HEK293 (cell line): ENCODE data around the gene METRNL.
"Not testable (repeated sequence)": the region's sequence is repeated elsewhere in the genome, so short reads cannot be mapped to it uniquely, and the experiment has no call there.

Experiments used
- CTCF ChIA-PET: fragments of 350-600 bp; formaldehyde crosslinking; extraction: SDS; loops from one replicate; lab custom pipeline; 2021; ENCODE audit warnings: antibody characterized with exemption; lab: Yijun Ruan, JAX
- POLR2A ChIA-PET: fragments of 300-600 bp; formaldehyde crosslinking; extraction: SDS; loops from one replicate; lab custom pipeline; 2020; ENCODE audit warnings: antibody characterized with exemption, inconsistent platforms; lab: Yijun Ruan, JAX
- H3K27ac ChIP-seq: fragments of 200-500 bp; sonication (Bioruptor generic); 2 replicates; pipeline ENCODE4 v1.5.1; 2014; ENCODE audit warnings: low read depth, low read length, control low read depth, inconsistent platforms; ENCODE audit errors: extremely low read depth
- H3K36me3 ChIP-seq, 2 experiments: fragments of 200-500 bp in 1 of 2; sonication (Bioruptor generic) in 1 of 2; 1 replicate in 1 of 2; 2 replicates in 1 of 2; pipeline ENCODE4 v1.5.1; 2014 to 2017; ENCODE audit warnings: inconsistent platforms in 2 of 2, low read length in 2 of 2; ENCODE audit not compliant: control insufficient read depth in 2 of 2, insufficient read depth in 1 of 2
- H3K4me1 ChIP-seq: fragments of 200-500 bp; sonication (Bioruptor generic); 2 replicates; pipeline ENCODE4 v1.5.1; 2014; ENCODE audit warnings: mild to moderate bottlenecking, low read length, inconsistent platforms; ENCODE audit not compliant: control insufficient read depth, insufficient read depth
- H3K4me3 ChIP-seq: 2 replicates; pipeline ENCODE4 v1.5.1; 2011; ENCODE audit warnings: low read depth, mild to moderate bottlenecking, control low read depth, low read length, moderate library complexity
- H3K9me3 ChIP-seq: fragments of 200-500 bp; sonication (Bioruptor generic); 2 replicates; pipeline ENCODE4 v1.5.1; 2014; ENCODE audit warnings: low read depth, low read length, inconsistent platforms; ENCODE audit not compliant: control insufficient read depth, insufficient read depth
- GLIS1 ChIP-seq: fragments of 450-650 bp; formaldehyde crosslinking; IDR thresholded peaks from 2 replicates; pipeline ENCODE4 v1.5.1; 2016; ENCODE audit warnings: missing biosample characterization, missing genetic modification characterization
- GLIS2 ChIP-seq: fragments of 450-650 bp; formaldehyde crosslinking; IDR thresholded peaks from 2 replicates; pipeline ENCODE4 v1.5.1; 2016; ENCODE audit warnings: missing biosample characterization, missing genetic modification characterization
- SCRT2 ChIP-seq: fragments of 450-650 bp; formaldehyde crosslinking; IDR thresholded peaks from 2 replicates; pipeline ENCODE4 v1.5.1; 2016; ENCODE audit warnings: missing biosample characterization, missing genetic modification characterization
- SETDB1 ChIP-seq: IDR thresholded peaks from one replicate; pipeline ENCODE4 v1.6.1; 2017; ENCODE audit warnings: mild to moderate bottlenecking, low read length, moderate library complexity, mixed read lengths; ENCODE audit not compliant: insufficient read length
- SP7 ChIP-seq: fragments of 450-650 bp; formaldehyde crosslinking; IDR thresholded peaks from 2 replicates; pipeline ENCODE4 v1.5.1; 2016; ENCODE audit warnings: missing biosample characterization, missing genetic modification characterization
- ZBTB8A ChIP-seq: fragments of 450-650 bp; formaldehyde crosslinking; IDR thresholded peaks from 2 replicates; pipeline ENCODE4 v1.5.1; 2016; ENCODE audit warnings: missing biosample characterization, missing genetic modification characterization
- ZFHX2 ChIP-seq: fragments of 450-650 bp; formaldehyde crosslinking; conservative IDR thresholded peaks from 2 replicates; pipeline ENCODE4 v1.5.1; 2016; ENCODE audit warnings: missing biosample characterization, missing genetic modification characterization
- ZNF10 ChIP-seq: fragments of 450-650 bp; formaldehyde crosslinking; IDR thresholded peaks from 2 replicates; pipeline ENCODE4 v1.5.1; 2017; ENCODE audit warnings: missing biosample characterization, missing genetic modification characterization
- ZNF174 ChIP-seq: fragments of 450-650 bp; formaldehyde crosslinking; IDR thresholded peaks from 2 replicates; pipeline ENCODE4 v1.5.0; 2017; ENCODE audit warnings: missing biosample characterization, mild to moderate bottlenecking, missing genetic modification characterization
- ZNF239 ChIP-seq: fragments of 450-650 bp; formaldehyde crosslinking; IDR thresholded peaks from 2 replicates; pipeline ENCODE4 v1.5.1; 2016; ENCODE audit warnings: missing biosample characterization, missing genetic modification characterization
- ZNF274 ChIP-seq, 2 experiments: fragments of 200-500 bp in 1 of 2; fragments of 450-650 bp in 1 of 2; sonication (Bioruptor generic) in 1 of 2; formaldehyde crosslinking in 1 of 2; IDR thresholded peaks; 2 replicates each; pipeline versions ENCODE4 v1.5.1 to v1.6.1; 2014 to 2016; ENCODE audit warnings: borderline replicate concordance in 1 of 2, inconsistent platforms in 1 of 2, low read length in 1 of 2, missing biosample characterization in 1 of 2, missing genetic modification characterization in 1 of 2
- ZNF335 ChIP-seq: fragments of 450-650 bp; formaldehyde crosslinking; conservative IDR thresholded peaks from 2 replicates; pipeline ENCODE4 v1.5.1; 2016; ENCODE audit warnings: missing biosample characterization, missing genetic modification characterization
- ZNF366 ChIP-seq: fragments of 450-650 bp; formaldehyde crosslinking; conservative IDR thresholded peaks from 2 replicates; pipeline ENCODE4 v1.5.1; 2016; ENCODE audit warnings: missing biosample characterization, missing genetic modification characterization
- ZNF394 ChIP-seq: fragments of 450-650 bp; formaldehyde crosslinking; IDR thresholded peaks from 2 replicates; pipeline ENCODE4 v1.5.1; 2016; ENCODE audit warnings: missing biosample characterization, missing genetic modification characterization, mild to moderate bottlenecking, moderate library complexity, borderline replicate concordance
- ZNF473 ChIP-seq: fragments of 450-650 bp; formaldehyde crosslinking; IDR thresholded peaks from 2 replicates; pipeline ENCODE4 v1.5.1; 2017; ENCODE audit warnings: missing biosample characterization, missing genetic modification characterization
- ZNF792 ChIP-seq: fragments of 450-650 bp; formaldehyde crosslinking; IDR thresholded peaks from 2 replicates; pipeline ENCODE4 v1.5.1; 2016; ENCODE audit warnings: missing biosample characterization, missing genetic modification characterization
- TF ChIP-seq, protein P1 (sequence below): fragments of 450-650 bp; formaldehyde crosslinking; conservative IDR thresholded peaks from 2 replicates; pipeline ENCODE4 v1.5.1; 2016; ENCODE audit warnings: low read depth, missing biosample characterization, missing genetic modification characterization
- TF ChIP-seq, protein P2 (sequence below): fragments of 450-650 bp; formaldehyde crosslinking; IDR thresholded peaks from 2 replicates; pipeline ENCODE4 v1.5.1; 2016; ENCODE audit warnings: missing biosample characterization, missing genetic modification characterization
- TF ChIP-seq, protein P3 (sequence below): fragments of 450-650 bp; formaldehyde crosslinking; IDR thresholded peaks from 2 replicates; pipeline ENCODE4 v1.5.1; 2016; ENCODE audit warnings: missing biosample characterization, missing genetic modification characterization
- TF ChIP-seq, protein P4 (sequence below): fragments of 450-650 bp; formaldehyde crosslinking; IDR thresholded peaks from 2 replicates; pipeline ENCODE4 v1.5.1; 2016; ENCODE audit warnings: missing biosample characterization, missing genetic modification characterization

Gene METRNL

DNA sequence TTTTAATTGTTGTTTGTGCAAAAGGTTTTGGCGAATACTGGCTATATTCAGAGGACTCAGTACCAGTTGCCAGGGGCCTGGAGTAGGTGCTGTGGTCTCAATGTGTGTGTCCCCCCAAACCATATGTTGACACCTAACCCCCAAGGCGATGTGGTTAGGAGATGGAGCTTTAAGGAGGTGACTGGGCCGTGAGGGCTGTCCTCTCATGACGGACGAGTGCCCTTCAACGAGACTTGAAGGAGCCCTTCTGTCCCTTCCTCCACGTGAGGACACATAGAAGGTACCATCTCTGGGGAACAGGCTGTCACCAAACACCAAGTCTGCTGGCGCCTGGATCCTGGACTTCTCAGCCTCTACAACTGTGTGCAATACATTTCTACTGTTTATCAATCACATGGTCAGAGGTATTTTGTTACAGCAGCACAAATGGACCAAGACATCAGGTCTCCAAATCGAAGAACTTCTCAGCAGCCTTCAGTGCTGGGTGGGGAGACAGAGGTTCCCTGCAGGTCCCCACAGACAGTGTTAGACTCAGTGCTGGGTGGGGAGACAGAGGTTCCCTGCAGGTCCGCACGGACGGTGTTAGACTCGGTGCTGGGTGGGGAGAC, 24.8 kb upstream of the METRNL start (continued):
- TF ChIP-seq, protein P1, sequence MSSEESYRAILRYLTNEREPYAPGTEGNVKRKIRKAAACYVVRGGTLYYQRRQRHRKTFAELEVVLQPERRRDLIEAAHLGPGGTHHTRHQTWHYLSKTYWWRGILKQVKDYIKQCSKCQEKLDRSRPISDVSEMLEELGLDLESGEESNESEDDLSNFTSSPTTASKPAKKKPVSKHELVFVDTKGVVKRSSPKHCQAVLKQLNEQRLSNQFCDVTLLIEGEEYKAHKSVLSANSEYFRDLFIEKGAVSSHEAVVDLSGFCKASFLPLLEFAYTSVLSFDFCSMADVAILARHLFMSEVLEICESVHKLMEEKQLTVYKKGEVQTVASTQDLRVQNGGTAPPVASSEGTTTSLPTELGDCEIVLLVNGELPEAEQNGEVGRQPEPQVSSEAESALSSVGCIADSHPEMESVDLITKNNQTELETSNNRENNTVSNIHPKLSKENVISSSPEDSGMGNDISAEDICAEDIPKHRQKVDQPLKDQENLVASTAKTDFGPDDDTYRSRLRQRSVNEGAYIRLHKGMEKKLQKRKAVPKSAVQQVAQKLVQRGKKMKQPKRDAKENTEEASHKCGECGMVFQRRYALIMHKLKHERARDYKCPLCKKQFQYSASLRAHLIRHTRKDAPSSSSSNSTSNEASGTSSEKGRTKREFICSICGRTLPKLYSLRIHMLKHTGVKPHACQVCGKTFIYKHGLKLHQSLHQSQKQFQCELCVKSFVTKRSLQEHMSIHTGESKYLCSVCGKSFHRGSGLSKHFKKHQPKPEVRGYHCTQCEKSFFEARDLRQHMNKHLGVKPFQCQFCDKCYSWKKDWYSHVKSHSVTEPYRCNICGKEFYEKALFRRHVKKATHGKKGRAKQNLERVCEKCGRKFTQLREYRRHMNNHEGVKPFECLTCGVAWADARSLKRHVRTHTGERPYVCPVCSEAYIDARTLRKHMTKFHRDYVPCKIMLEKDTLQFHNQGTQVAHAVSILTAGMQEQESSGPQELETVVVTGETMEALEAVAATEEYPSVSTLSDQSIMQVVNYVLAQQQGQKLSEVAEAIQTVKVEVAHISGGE, result no peak
- no peak for TF ChIP-seq ZNF473 (tag by site-specific recombination)
- TF ChIP-seq, protein P2, sequence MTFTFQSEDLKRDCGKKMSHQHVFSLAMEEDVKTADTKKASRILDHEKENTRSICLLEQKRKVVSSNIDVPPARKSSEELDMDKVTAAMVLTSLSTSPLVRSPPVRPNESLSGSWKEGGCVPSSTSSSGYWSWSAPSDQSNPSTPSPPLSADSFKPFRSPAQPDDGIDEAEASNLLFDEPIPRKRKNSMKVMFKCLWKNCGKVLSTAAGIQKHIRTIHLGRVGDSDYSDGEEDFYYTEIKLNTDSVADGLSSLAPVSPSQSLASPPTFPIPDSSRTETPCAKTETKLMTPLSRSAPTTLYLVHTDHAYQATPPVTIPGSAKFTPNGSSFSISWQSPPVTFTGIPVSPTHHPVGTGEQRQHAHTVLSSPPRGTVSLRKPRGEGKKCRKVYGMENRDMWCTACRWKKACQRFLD, result no peak
- no peak for TF ChIP-seq ZNF394 (tag by site-specific recombination)
- TF ChIP-seq ZNF174 (tag by site-specific recombination), result no peak
- no peak for TF ChIP-seq ZNF274 (IDR thresholded peaks at IDR 0.05; ENCODE audit: low read length)
- no peak for TF ChIP-seq ZNF274 (tag by site-specific recombination; IDR thresholded peaks at IDR 0.05; ENCODE audit: borderline replicate concordance)

DNA sequence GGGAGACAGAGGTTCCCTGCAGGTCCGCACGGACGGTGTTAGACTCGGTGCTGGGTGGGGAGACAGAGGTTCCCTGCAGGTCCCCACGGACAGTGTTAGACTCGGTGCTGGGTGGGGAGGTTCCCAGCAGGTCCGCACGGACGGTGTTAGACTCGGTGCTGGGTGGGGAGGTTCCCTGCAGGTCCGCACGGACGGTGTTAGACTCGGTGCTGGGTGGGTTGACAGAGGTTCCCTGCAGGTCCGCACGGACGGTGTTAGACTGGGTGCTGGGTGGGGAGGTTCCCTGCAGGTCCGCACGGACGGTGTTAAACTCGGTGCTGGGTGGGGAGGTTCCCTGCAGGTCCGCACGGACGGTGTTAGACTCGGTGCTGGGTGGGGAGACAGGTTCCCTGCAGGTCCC, 24.2 kb upstream of the METRNL start:
- H3K9me3 ChIP-seq, H3K36me3 ChIP-seq, H3K4me1 ChIP-seq, POLR2A ChIA-PET, H3K27ac ChIP-seq, H3K4me3 ChIP-seq: not testable (repeated sequence)
- CTCF ChIA-PET, result interaction anchor here (0.6 kb wide), 1 partner anchor 22 kb away, joined by 3 read pairs; no protein-coding TSS in a partner anchor

DNA sequence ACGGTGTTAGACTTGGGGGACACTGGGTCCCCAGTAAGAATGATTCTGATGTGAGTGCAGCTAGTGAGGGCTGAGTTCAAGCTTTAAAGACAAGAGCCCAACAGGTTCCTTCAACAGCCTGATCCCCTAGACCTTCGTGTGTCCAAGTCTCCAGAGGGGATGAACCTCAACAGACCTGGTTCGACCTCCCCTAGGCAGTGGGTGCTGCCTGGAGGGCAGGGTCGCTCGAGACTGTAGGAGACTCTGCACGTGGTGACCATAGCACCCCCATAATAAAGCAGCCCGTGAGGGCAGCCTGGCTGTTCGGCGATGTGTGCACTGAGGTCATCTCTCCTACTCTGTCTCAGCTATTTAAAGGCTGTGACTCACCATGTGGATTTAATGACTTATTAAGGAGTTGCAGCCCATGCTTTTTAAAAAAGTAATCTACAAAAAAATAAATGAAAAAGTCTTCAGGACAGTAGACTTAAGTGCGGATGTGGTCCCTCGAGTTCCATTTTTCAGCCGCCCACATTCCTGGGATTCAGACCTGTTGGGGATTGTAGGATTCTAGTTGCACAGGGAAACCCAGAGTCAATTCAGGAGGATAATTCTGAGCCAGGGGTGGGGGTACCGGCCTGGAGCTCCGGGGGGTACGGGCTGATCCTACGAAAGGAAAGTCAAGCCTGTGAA, 23.4 kb upstream of the METRNL start:
- H3K4me3 ChIP-seq, result no peak overlapping the region
- POLR2A ChIA-PET, result no interaction called here
- peaks cover 5% of the 10 kb centered on the region for H3K4me1 ChIP-seq
- CTCF ChIA-PET, result interaction anchor here (0.6 to 0.7 kb wide), 3 partner anchors 21 to 133 kb away, joined by 3 read pairs; no protein-coding TSS in a partner anchor
- no peak overlapping the region for H3K27ac ChIP-seq
- H3K9me3 ChIP-seq, result no peaks in the 10 kb centered on the region
- no peaks in the 10 kb centered on the region for H3K36me3 ChIP-seq
- TF ChIP-seq SCRT2, result peak; percentile 95
- TF ChIP-seq ZBTB8A, result no peak
- TF ChIP-seq ZNF239, result no peak
- TF ChIP-seq ZNF335 (tag by site-specific recombination), result 0 out of 2 replicates have a peak, but pooled peaks have one; percentile 27
- TF ChIP-seq ZFHX2 (tag by site-specific recombination), result peak; percentile 20; the same call in 1 of the 2 replicates
- TF ChIP-seq, protein P3, sequence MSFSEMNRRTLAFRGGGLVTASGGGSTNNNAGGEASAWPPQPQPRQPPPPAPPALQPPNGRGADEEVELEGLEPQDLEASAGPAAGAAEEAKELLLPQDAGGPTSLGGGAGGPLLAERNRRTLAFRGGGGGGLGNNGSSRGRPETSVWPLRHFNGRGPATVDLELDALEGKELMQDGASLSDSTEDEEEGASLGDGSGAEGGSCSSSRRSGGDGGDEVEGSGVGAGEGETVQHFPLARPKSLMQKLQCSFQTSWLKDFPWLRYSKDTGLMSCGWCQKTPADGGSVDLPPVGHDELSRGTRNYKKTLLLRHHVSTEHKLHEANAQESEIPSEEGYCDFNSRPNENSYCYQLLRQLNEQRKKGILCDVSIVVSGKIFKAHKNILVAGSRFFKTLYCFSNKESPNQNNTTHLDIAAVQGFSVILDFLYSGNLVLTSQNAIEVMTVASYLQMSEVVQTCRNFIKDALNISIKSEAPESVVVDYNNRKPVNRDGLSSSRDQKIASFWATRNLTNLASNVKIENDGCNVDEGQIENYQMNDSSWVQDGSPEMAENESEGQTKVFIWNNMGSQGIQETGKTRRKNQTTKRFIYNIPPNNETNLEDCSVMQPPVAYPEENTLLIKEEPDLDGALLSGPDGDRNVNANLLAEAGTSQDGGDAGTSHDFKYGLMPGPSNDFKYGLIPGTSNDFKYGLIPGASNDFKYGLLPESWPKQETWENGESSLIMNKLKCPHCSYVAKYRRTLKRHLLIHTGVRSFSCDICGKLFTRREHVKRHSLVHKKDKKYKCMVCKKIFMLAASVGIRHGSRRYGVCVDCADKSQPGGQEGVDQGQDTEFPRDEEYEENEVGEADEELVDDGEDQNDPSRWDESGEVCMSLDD (tag by site-specific recombination), result peak; percentile 72; the same call in 1 of the 2 replicates
- no peak for TF ChIP-seq ZNF10
- 0 out of 2 replicates have a peak, but pooled peaks have one; percentile 19 for TF ChIP-seq ZNF366 (tag by site-specific recombination)
- TF ChIP-seq SETDB1, result no peak
- TF ChIP-seq, protein P4, sequence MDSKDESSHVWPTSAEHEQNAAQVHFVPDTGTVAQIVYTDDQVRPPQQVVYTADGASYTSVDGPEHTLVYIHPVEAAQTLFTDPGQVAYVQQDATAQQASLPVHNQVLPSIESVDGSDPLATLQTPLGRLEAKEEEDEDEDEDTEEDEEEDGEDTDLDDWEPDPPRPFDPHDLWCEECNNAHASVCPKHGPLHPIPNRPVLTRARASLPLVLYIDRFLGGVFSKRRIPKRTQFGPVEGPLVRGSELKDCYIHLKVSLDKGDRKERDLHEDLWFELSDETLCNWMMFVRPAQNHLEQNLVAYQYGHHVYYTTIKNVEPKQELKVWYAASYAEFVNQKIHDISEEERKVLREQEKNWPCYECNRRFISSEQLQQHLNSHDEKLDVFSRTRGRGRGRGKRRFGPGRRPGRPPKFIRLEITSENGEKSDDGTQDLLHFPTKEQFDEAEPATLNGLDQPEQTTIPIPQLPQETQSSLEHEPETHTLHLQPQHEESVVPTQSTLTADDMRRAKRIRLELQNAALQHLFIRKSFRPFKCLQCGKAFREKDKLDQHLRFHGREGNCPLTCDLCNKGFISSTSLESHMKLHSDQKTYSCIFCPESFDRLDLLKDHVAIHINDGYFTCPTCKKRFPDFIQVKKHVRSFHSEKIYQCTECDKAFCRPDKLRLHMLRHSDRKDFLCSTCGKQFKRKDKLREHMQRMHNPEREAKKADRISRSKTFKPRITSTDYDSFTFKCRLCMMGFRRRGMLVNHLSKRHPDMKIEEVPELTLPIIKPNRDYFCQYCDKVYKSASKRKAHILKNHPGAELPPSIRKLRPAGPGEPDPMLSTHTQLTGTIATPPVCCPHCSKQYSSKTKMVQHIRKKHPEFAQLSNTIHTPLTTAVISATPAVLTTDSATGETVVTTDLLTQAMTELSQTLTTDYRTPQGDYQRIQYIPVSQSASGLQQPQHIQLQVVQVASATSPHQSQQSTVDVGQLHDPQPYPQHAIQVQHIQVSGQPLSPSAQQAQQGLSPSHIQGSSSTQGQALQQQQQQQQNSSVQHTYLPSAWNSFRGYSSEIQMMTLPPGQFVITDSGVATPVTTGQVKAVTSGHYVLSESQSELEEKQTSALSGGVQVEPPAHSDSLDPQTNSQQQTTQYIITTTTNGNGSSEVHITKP (tag by site-specific recombination), result 0 out of 2 replicates have a peak, but pooled peaks have one; percentile 20
- TF ChIP-seq ZNF792 (tag by site-specific recombination), result no peak
- peak; percentile 61 for TF ChIP-seq GLIS1 (tag by site-specific recombination)
- peak; percentile 48; the same call in 1 of the 2 replicates for TF ChIP-seq GLIS2
- 0 out of 2 replicates have a peak, but pooled peaks have one; percentile 23 for TF ChIP-seq SP7 (tag by site-specific recombination)
- TF ChIP-seq ZNF394 (tag by site-specific recombination), result 0 out of 2 replicates have a peak, but pooled peaks have one; percentile 27
